ENCODE data around the gene SURF1.

- TF ChIP-seq CTCF (IDR thresholded peaks at IDR 0.05; ENCODE audit: borderline replicate concordance, extremely low read depth, low read length, poor library complexity, severe bottlenecking), result no peak
- TF ChIP-seq EZH2 (IDR thresholded peaks at IDR 0.05; ENCODE audit: borderline replicate concordance, low read depth, low read length, severe bottlenecking), result no peak
These were observed 15.4 kb downstream of the SURF1 start for GRCh38 chr9:133340916-133341315.

Measured in DND-41 (cell line).